ENCODE data around the gene TACC3.

Gene TACC3

GRCh38 chr4:1793940-1794808, 72.9 kb downstream of the TACC3 start:
- no peak for DNase-seq (ENCODE audit: low read depth)

Measured in activated T-helper 1 cell treated with Interleukin-2 at 50 U/mL for 16 hours (primary cell).